ENCODE measurements around the gene PODXL. TPM values are rescaled to one million over a fixed set of nuclear protein-coding genes. Genes with fewer than 3 reads are reported as not detected.

Gene PODXL
- total and polyA plus RNA-seq, 10 of the 15 experiments (the other 5 are each of a cell fraction or from before 2014, with no cell fraction given) = 0.04 to 1.8 (median 0.38) TPM

DNA sequence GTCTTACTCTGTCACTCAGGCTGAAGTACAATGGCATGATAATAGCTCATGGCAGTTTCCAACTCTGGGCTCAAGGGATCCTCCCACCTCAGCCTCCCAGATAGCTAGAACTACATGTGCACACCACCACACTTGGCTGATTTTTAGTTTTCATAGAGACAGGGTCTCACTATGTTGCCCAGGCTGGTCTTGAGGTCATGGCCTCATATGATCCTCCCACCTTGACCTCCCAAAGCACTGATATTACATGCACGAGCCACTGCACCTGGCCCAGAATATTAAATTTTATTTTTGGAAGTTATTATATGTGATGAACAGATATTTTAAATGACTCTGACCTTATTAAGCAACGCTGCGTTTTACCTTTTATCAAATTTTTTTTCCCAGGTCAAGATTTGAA lies 94.4 kb downstream of the PODXL start:
- no peak for ATAC-seq
- Histone ChIP-seq H2AFZ (ENCODE audit: control insufficient read depth, low read depth, low read length) (no peak overlapping the region), H3K27me3 (replicated peaks in 1 of 2; ENCODE audit: control insufficient read depth in 2 of 2, insufficient read depth in 2 of 2, low read length in 1 of 2) (no peaks in the 10 kb centered on the region), H3K4me2 (ENCODE audit: control insufficient read depth, insufficient read depth) (no peak overlapping the region), H3K9ac (ENCODE audit: control insufficient read depth, insufficient read depth, low read length) (no peak overlapping the region), H3K79me2 (ENCODE audit: control insufficient read depth, insufficient read depth, low read length) (no peaks in the 10 kb centered on the region), H3K27ac (ENCODE audit: control insufficient read depth, insufficient read depth) (no peak overlapping the region), H3K4me1 (ENCODE audit: control insufficient read depth, insufficient read depth, low read length) (no peaks in the 10 kb centered on the region), H3K9me3 (replicated peaks; ENCODE audit: control insufficient read depth, insufficient read depth, low read length) (no peaks in the 10 kb centered on the region), H3K4me3 (no peak overlapping the region), H3K36me3 (ENCODE audit: control insufficient read depth in 2 of 2, insufficient read depth in 2 of 2, low read length in 1 of 2) (peaks cover 2 to 7% of the 10 kb centered on the region in 2 experiments; a peak in 1 of 4 replicates), H4K20me1 (ENCODE audit: control insufficient read depth, insufficient read depth) (no peaks in the 10 kb centered on the region)
- SMC1A ChIA-PET (ENCODE audit: uncharacterized antibody, unreplicated experiment) = interaction anchor here (1.0 kb wide), 1 partner anchor 20 kb away, joined by 3 read pairs; no protein-coding TSS in a partner anchor
- 95% methylated on average over 3 of the region's 3 CpGs for WGBS (ENCODE audit: insufficient coverage, insufficient replicate concordance, low lambda C conversion rate, missing lambda C conversion rate)
- CTCF ChIA-PET = no interaction called here
- BruUV-seq (replicated peaks) = no TSS peak
- no peak for FAIRE-seq
- no peak for DNase-seq (ENCODE audit: low read depth, low spot score)
- intact Hi-C loops (cut with micrococcal nuclease; ENCODE audit: unreplicated experiment) = no loop called here
- in situ Hi-C loops (cut with MboI) = no loop called here
- POLR2A ChIA-PET = interaction anchor here (0.6 kb wide), 1 partner anchor 356 kb away, joined by 4 read pairs; no protein-coding TSS in a partner anchor
- RAD21 ChIA-PET (ENCODE audit: unreplicated experiment) = no interaction called here
- no peak for TF ChIP-seq POLR2A (IDR thresholded peaks at IDR 0.05; ENCODE audit: low read depth, low read length)
- TF ChIP-seq, protein P1, sequence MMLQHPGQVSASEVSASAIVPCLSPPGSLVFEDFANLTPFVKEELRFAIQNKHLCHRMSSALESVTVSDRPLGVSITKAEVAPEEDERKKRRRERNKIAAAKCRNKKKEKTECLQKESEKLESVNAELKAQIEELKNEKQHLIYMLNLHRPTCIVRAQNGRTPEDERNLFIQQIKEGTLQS (IDR thresholded peaks at IDR 0.05; ENCODE audit: borderline replicate concordance, extremely low read depth, low read depth, low read length) = no peak
- TF ChIP-seq, protein P2, sequence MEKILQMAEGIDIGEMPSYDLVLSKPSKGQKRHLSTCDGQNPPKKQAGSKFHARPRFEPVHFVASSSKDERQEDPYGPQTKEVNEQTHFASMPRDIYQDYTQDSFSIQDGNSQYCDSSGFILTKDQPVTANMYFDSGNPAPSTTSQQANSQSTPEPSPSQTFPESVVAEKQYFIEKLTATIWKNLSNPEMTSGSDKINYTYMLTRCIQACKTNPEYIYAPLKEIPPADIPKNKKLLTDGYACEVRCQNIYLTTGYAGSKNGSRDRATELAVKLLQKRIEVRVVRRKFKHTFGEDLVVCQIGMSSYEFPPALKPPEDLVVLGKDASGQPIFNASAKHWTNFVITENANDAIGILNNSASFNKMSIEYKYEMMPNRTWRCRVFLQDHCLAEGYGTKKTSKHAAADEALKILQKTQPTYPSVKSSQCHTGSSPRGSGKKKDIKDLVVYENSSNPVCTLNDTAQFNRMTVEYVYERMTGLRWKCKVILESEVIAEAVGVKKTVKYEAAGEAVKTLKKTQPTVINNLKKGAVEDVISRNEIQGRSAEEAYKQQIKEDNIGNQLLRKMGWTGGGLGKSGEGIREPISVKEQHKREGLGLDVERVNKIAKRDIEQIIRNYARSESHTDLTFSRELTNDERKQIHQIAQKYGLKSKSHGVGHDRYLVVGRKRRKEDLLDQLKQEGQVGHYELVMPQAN (conservative IDR thresholded peaks at IDR 0.05) = no peak
- TF ChIP-seq SIX5 (IDR thresholded peaks at IDR 0.05; ENCODE audit: low read depth, low read length, severe bottlenecking) = no peak
- no peak for TF ChIP-seq FOS (IDR thresholded peaks at IDR 0.05; ENCODE audit: borderline replicate concordance, extremely low read depth, insufficient read length)
- TF ChIP-seq, protein P3, sequence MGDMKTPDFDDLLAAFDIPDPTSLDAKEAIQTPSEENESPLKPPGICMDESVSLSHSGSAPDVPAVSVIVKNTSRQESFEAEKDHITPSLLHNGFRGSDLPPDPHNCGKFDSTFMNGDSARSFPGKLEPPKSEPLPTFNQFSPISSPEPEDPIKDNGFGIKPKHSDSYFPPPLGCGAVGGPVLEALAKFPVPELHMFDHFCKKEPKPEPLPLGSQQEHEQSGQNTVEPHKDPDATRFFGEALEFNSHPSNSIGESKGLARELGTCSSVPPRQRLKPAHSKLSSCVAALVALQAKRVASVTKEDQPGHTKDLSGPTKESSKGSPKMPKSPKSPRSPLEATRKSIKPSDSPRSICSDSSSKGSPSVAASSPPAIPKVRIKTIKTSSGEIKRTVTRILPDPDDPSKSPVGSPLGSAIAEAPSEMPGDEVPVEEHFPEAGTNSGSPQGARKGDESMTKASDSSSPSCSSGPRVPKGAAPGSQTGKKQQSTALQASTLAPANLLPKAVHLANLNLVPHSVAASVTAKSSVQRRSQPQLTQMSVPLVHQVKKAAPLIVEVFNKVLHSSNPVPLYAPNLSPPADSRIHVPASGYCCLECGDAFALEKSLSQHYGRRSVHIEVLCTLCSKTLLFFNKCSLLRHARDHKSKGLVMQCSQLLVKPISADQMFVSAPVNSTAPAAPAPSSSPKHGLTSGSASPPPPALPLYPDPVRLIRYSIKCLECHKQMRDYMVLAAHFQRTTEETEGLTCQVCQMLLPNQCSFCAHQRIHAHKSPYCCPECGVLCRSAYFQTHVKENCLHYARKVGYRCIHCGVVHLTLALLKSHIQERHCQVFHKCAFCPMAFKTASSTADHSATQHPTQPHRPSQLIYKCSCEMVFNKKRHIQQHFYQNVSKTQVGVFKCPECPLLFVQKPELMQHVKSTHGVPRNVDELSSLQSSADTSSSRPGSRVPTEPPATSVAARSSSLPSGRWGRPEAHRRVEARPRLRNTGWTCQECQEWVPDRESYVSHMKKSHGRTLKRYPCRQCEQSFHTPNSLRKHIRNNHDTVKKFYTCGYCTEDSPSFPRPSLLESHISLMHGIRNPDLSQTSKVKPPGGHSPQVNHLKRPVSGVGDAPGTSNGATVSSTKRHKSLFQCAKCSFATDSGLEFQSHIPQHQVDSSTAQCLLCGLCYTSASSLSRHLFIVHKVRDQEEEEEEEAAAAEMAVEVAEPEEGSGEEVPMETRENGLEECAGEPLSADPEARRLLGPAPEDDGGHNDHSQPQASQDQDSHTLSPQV (IDR thresholded peaks at IDR 0.05) = no peak
- TF ChIP-seq, protein P4, sequence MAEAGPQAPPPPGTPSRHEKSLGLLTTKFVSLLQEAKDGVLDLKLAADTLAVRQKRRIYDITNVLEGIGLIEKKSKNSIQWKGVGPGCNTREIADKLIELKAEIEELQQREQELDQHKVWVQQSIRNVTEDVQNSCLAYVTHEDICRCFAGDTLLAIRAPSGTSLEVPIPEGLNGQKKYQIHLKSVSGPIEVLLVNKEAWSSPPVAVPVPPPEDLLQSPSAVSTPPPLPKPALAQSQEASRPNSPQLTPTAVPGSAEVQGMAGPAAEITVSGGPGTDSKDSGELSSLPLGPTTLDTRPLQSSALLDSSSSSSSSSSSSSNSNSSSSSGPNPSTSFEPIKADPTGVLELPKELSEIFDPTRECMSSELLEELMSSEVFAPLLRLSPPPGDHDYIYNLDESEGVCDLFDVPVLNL (IDR thresholded peaks at IDR 0.05; ENCODE audit: low read depth, low read length) = no peak
- TF ChIP-seq, protein P5, sequence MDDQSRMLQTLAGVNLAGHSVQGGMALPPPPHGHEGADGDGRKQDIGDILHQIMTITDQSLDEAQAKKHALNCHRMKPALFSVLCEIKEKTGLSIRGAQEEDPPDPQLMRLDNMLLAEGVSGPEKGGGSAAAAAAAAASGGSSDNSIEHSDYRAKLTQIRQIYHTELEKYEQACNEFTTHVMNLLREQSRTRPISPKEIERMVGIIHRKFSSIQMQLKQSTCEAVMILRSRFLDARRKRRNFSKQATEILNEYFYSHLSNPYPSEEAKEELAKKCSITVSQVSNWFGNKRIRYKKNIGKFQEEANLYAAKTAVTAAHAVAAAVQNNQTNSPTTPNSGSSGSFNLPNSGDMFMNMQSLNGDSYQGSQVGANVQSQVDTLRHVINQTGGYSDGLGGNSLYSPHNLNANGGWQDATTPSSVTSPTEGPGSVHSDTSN (IDR thresholded peaks at IDR 0.05; ENCODE audit: insufficient replicate concordance, low read depth, low read length) = no peak
- TF ChIP-seq SP1 (IDR thresholded peaks at IDR 0.05; ENCODE audit: low read depth, low read length) = no peak
- TF ChIP-seq SUPT20H (IDR thresholded peaks at IDR 0.05; ENCODE audit: borderline replicate concordance, control insufficient read depth, low read depth, low read length) = no peak
- TF ChIP-seq, protein P6, sequence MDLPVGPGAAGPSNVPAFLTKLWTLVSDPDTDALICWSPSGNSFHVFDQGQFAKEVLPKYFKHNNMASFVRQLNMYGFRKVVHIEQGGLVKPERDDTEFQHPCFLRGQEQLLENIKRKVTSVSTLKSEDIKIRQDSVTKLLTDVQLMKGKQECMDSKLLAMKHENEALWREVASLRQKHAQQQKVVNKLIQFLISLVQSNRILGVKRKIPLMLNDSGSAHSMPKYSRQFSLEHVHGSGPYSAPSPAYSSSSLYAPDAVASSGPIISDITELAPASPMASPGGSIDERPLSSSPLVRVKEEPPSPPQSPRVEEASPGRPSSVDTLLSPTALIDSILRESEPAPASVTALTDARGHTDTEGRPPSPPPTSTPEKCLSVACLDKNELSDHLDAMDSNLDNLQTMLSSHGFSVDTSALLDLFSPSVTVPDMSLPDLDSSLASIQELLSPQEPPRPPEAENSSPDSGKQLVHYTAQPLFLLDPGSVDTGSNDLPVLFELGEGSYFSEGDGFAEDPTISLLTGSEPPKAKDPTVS (IDR thresholded peaks at IDR 0.05; ENCODE audit: low read depth, low read length) = no peak
- TF ChIP-seq CREM (IDR thresholded peaks at IDR 0.05; ENCODE audit: low read depth) = no peak
- TF ChIP-seq NFYB (IDR thresholded peaks at IDR 0.05; ENCODE audit: insufficient read depth, low read depth, low read length) = no peak
